OCI-LY7 (cell line): ENCODE measurements around the gene PRSS33. TPM values are rescaled to one million over a fixed set of nuclear protein-coding genes. Genes with fewer than 3 reads are reported as not detected.

Experiments used
- BruUV-seq: library from RNA; stranded (reverse); fragments of 400-500 nt; replicated peaks from 2 replicates; lab custom pipeline; 2021; lab: Mats Ljungman, UMichigan
- CTCF ChIA-PET: fragments of 300-600 bp; sonication (Branson Sonifier 250); formaldehyde crosslinking; loops from one replicate; lab custom pipeline; 2022; ENCODE audit warnings: antibody characterized with exemption; ENCODE audit not compliant: unreplicated experiment; lab: Charles Lee
- POLR2A ChIA-PET: fragments of 300-600 bp; sonication (Branson Sonifier 250); formaldehyde crosslinking; loops from one replicate; lab custom pipeline; 2022; ENCODE audit warnings: antibody characterized with exemption; lab: Charles Lee
- DNase-seq: peaks from one replicate; pipeline ENCODE4 v3.0.0-alpha.2; 2015; ENCODE audit warnings: low spot score
- H2AFZ ChIP-seq: fragments of 200-600 bp; sonication (generic), shearing (Covaris generic); 2 replicates; pipeline ENCODE4 v1.6.1; 2014; ENCODE audit warnings: mild to moderate bottlenecking, antibody characterized with exemption, low read length, moderate library complexity
- H3K27ac ChIP-seq: fragments of 200-600 bp; sonication (generic); 2 replicates; pipeline ENCODE4 v1.5.1; 2014; ENCODE audit warnings: mixed run types, low read depth, mild to moderate bottlenecking, moderate library complexity, low read length, inconsistent platforms; ENCODE audit not compliant: poor library complexity, severe bottlenecking
- H3K36me3 ChIP-seq: fragments of 200-600 bp; sonication (generic); 2 replicates; pipeline ENCODE4 v1.6.1; 2014; ENCODE audit warnings: mild to moderate bottlenecking, antibody characterized with exemption, low read length, moderate library complexity, mixed read lengths; ENCODE audit not compliant: insufficient read depth
- H3K4me1 ChIP-seq: fragments of 200-600 bp; sonication (generic); 2 replicates; pipeline ENCODE4 v1.5.1; 2014; ENCODE audit warnings: mild to moderate bottlenecking, low read length; ENCODE audit not compliant: insufficient read depth, poor library complexity, severe bottlenecking
- H3K4me2 ChIP-seq: fragments of 200-600 bp; sonication (generic); 2 replicates; pipeline ENCODE4 v1.6.1; 2014; ENCODE audit warnings: mild to moderate bottlenecking, low read length
- H3K4me3 ChIP-seq: fragments of 200-600 bp; sonication (generic); 2 replicates; pipeline ENCODE4 v1.5.1; 2014; ENCODE audit warnings: mild to moderate bottlenecking, low read depth, low read length; ENCODE audit not compliant: poor library complexity, severe bottlenecking
- H3K79me2 ChIP-seq: fragments of 200-600 bp; sonication (generic); 2 replicates; pipeline ENCODE4 v1.6.1; 2016; ENCODE audit warnings: low read depth, mild to moderate bottlenecking, low read length, moderate library complexity, mixed read lengths; ENCODE audit not compliant: insufficient read depth
- H3K9me2 ChIP-seq: fragments of 200-600 bp; sonication (generic); 2 replicates; pipeline ENCODE4 v1.6.1; 2016; ENCODE audit warnings: mild to moderate bottlenecking, low read length, mixed read lengths; ENCODE audit not compliant: insufficient read depth
- H3K9me3 ChIP-seq: fragments of 200-600 bp; sonication (generic); 2 replicates; pipeline ENCODE4 v1.6.1; 2014; ENCODE audit warnings: mild to moderate bottlenecking, mixed run types, low read length, mixed read lengths
- H4K20me1 ChIP-seq: fragments of 200-600 bp; sonication (generic); 2 replicates; pipeline ENCODE4 v1.6.1; 2014; ENCODE audit warnings: mild to moderate bottlenecking, antibody characterized with exemption, low read length, moderate library complexity, mixed read lengths; ENCODE audit not compliant: insufficient read depth
- CTCF ChIP-seq: fragments of 200-600 bp; sonication (generic); conservative IDR thresholded peaks from 2 replicates; pipeline ENCODE4 v1.5.1; 2014; ENCODE audit warnings: mild to moderate bottlenecking, antibody characterized with exemption, low read length, moderate library complexity, mixed read lengths
- EZH2phosphoT487 ChIP-seq: fragments of 200-600 bp; sonication (generic); IDR thresholded peaks from 2 replicates; pipeline ENCODE4 v1.6.1; 2018; ENCODE audit warnings: low read depth, borderline replicate concordance, mild to moderate bottlenecking, mixed run types, antibody characterized with exemption, low read length, moderate library complexity, mixed read lengths
- intact Hi-C: fragments of 100-400 bp; cut with micrococcal nuclease; formaldehyde crosslinking; loops from one replicate; pipeline ENCODE4 v1.10.0; 2022; ENCODE audit not compliant: unreplicated experiment
- total RNA-seq, 2 experiments: library from RNA; depleted of rRNA in 1 of 2; stranded (reverse); fragments of >200 nt in 1 of 2; shearing (Covaris generic) in 1 of 2; gene quantifications; 2 replicates each; pipeline ENCODE4 v1.2.3, GENCODE V29; 2014 to 2022

Gene PRSS33
- total RNA-seq, 2 experiments from 2014 or later, result not detected

GRCh38 chr16:2825906-2826305 lies 38.5 kb upstream of the PRSS33 start:
- Histone ChIP-seq H3K27ac (no peak overlapping the region), H4K20me1 (no peaks in the 10 kb centered on the region), H3K4me3 (no peak overlapping the region), H3K9me3 (no peaks in the 10 kb centered on the region), H3K4me1 (no peaks in the 10 kb centered on the region), H3K79me2 (no peaks in the 10 kb centered on the region), H3K4me2 (no peak overlapping the region), H3K9me2 (no peaks in the 10 kb centered on the region), H3K36me3 (no peaks in the 10 kb centered on the region), H2AFZ (no peak overlapping the region)
- ChIA-PET CTCF (no interaction called here), POLR2A (interaction anchor here (0.6 kb wide), 1 partner anchor 94 kb away, joined by 3 read pairs; no protein-coding TSS in a partner anchor)
- no peak for DNase-seq
- BruUV-seq, result no TSS peak
- intact Hi-C loops, result no loop called here
- TF ChIP-seq EZH2phosphoT487 (no peak), CTCF (no peak)

- H3K4me1 ChIP-seq, result no peaks in the 10 kb centered on the region
- TF ChIP-seq CTCF (no peak), EZH2phosphoT487 (no peak)
- no peaks in the 10 kb centered on the region for H3K9me2 ChIP-seq
- BruUV-seq, result no TSS peak
- no peak overlapping the region for H3K4me3 ChIP-seq
- POLR2A ChIA-PET, result no interaction called here
- H3K4me2 ChIP-seq, result no peak overlapping the region
- CTCF ChIA-PET, result no interaction called here
- no peaks in the 10 kb centered on the region for H3K36me3 ChIP-seq
- no peak for DNase-seq
- no peaks in the 10 kb centered on the region for H4K20me1 ChIP-seq
- H3K27ac ChIP-seq, result no peak overlapping the region
- intact Hi-C loops, result no loop called here
- H2AFZ ChIP-seq, result no peak overlapping the region
- H3K79me2 ChIP-seq, result no peaks in the 10 kb centered on the region
- no peaks in the 10 kb centered on the region for H3K9me3 ChIP-seq
Measured at GRCh38 chr16:2825049-2825742, 37.8 kb upstream of the PRSS33 start.

GRCh38 chr16:2824626-2825025 lies 37.3 kb upstream of the PRSS33 start:
- Histone ChIP-seq H4K20me1 (no peaks in the 10 kb centered on the region), H3K27ac (no peak overlapping the region), H3K4me3 (no peak overlapping the region), H3K4me2 (no peak overlapping the region), H3K79me2 (no peaks in the 10 kb centered on the region), H3K36me3 (no peaks in the 10 kb centered on the region), H2AFZ (no peak overlapping the region), H3K4me1 (no peaks in the 10 kb centered on the region), H3K9me2 (no peaks in the 10 kb centered on the region), H3K9me3 (no peaks in the 10 kb centered on the region)
- POLR2A ChIA-PET, result interaction anchor here (0.6 kb wide), 1 partner anchor 10 kb away, joined by 7 read pairs; no protein-coding TSS in a partner anchor
- no peak for DNase-seq
- intact Hi-C loops, result no loop called here
- BruUV-seq, result no TSS peak
- TF ChIP-seq EZH2phosphoT487, result no peak
- TF ChIP-seq CTCF, result no peak
- CTCF ChIA-PET, result no interaction called here
